WERI-Rb-1 (cell line): ENCODE measurements around the gene SHISA8.

Experiments
- DNase-seq: peaks from one replicate; pipeline ENCODE4 v3.0.0-alpha.2; 2020
- H3K27ac ChIP-seq: fragments of 250-450 bp; sonication (Bioruptor Pico); 2 replicates; pipeline ENCODE4 v1.5.1; 2020; ENCODE audit warnings: mild to moderate bottlenecking, moderate library complexity
- H3K27me3 ChIP-seq: fragments of 250-450 bp; sonication (Bioruptor Pico); 2 replicates; pipeline ENCODE4 v1.5.1; 2021; ENCODE audit warnings: mild to moderate bottlenecking, low read depth, moderate library complexity; ENCODE audit not compliant: insufficient read depth, severe bottlenecking
- H3K36me3 ChIP-seq: fragments of 250-450 bp; sonication (Bioruptor Pico); 2 replicates; pipeline ENCODE4 v1.5.1; 2020; ENCODE audit warnings: mild to moderate bottlenecking, moderate library complexity
- H3K4me3 ChIP-seq: 2 replicates; pipeline ENCODE4 v1.5.1; 2011; ENCODE audit warnings: low read depth, mild to moderate bottlenecking, control low read depth, low read length
- H3K9me3 ChIP-seq: fragments of 250-450 bp; sonication (Bioruptor Pico); 2 replicates; pipeline ENCODE4 v1.5.1; 2021; ENCODE audit warnings: mild to moderate bottlenecking, moderate library complexity; ENCODE audit not compliant: severe bottlenecking
- CTCF ChIP-seq: IDR thresholded peaks from 2 replicates; pipeline ENCODE4 v1.5.1; 2011; ENCODE audit warnings: low read depth, mild to moderate bottlenecking, control low read depth, inconsistent platforms, low read length

The SHISA8 gene

GRCh38 chr22:41935015-41935351, 20.1 kb upstream of the SHISA8 start:
- H3K36me3 ChIP-seq = peaks cover 55% of the 10 kb centered on the region
- DNase-seq = no peak
- TF ChIP-seq CTCF = no peak
- no peaks in the 10 kb centered on the region for H3K9me3 ChIP-seq
- H3K4me3 ChIP-seq = no peak overlapping the region
- H3K27ac ChIP-seq = no peak overlapping the region
- H3K27me3 ChIP-seq = no peaks in the 10 kb centered on the region

- Histone ChIP-seq H3K27ac (no peak overlapping the region), H3K9me3 (no peaks in the 10 kb centered on the region), H3K4me3 (no peak overlapping the region), H3K36me3 (peaks cover 52% of the 10 kb centered on the region), H3K27me3 (no peaks in the 10 kb centered on the region)
- no peak for TF ChIP-seq CTCF
- DNase-seq = peak; percentile 63
These were observed 19.6 kb upstream of the SHISA8 start for GRCh38 chr22:41934284-41935014.

- no peaks in the 10 kb centered on the region for H3K9me3 ChIP-seq
- no peak for DNase-seq
- H3K36me3 ChIP-seq = peaks cover 44% of the 10 kb centered on the region
- H3K27me3 ChIP-seq = no peaks in the 10 kb centered on the region
- H3K4me3 ChIP-seq = no peak overlapping the region
- no peak for TF ChIP-seq CTCF
- no peak overlapping the region for H3K27ac ChIP-seq
These were observed 18.7 kb upstream of the SHISA8 start for GRCh38 chr22:41933411-41934177.

- no peak overlapping the region; the same call in 1 of the 2 replicates for H3K27ac ChIP-seq
- no peak for DNase-seq
These were observed 17.5 kb upstream of the SHISA8 start for GRCh38 chr22:41932353-41932752.

GRCh38 chr22:41931701-41932269, 16.9 kb upstream of the SHISA8 start:
- DNase-seq = no peak
- Histone ChIP-seq H3K4me3 (no peak overlapping the region), H3K27me3 (no peaks in the 10 kb centered on the region), H3K36me3 (peaks cover 29% of the 10 kb centered on the region), H3K27ac (no peak overlapping the region; the same call in 1 of the 2 replicates), H3K9me3 (no peaks in the 10 kb centered on the region)
- no peak for TF ChIP-seq CTCF

More at GRCh38 chr22:41932353-41932752, 17.5 kb upstream of the SHISA8 start:
- no peak overlapping the region for H3K4me3 ChIP-seq
- H3K27me3 ChIP-seq = no peaks in the 10 kb centered on the region
- H3K9me3 ChIP-seq = no peaks in the 10 kb centered on the region
- no peak for TF ChIP-seq CTCF
- peaks cover 34% of the 10 kb centered on the region for H3K36me3 ChIP-seq
